SU-DHL-6 (cell line): Measurements from ENCODE around the gene CREB5.

Experiments used
- H2AFZ ChIP-seq: fragments of 200-600 bp; sonication (generic); 2 replicates; pipeline ENCODE4 v1.6.1; 2014; ENCODE audit warnings: low read depth, mild to moderate bottlenecking, moderate library complexity, mixed read lengths, antibody characterized with exemption, low read length; ENCODE audit not compliant: severe bottlenecking
- H3F3A ChIP-seq: fragments of 200-600 bp; shearing (Covaris generic); 2 replicates; pipeline ENCODE4 v1.6.0; 2016; ENCODE audit warnings: antibody characterized with exemption, mild to moderate bottlenecking; ENCODE audit not compliant: insufficient read depth
- H3K27ac ChIP-seq: fragments of 200-600 bp; sonication (generic); 2 replicates; pipeline ENCODE4 v1.5.1; 2016; ENCODE audit warnings: low read depth, mild to moderate bottlenecking, low read length, moderate library complexity, mixed read lengths
- H3K27me3 ChIP-seq: fragments of 200-600 bp; sonication (generic), shearing (Covaris generic); 2 replicates; pipeline ENCODE4 v1.6.0; 2014; ENCODE audit warnings: mild to moderate bottlenecking, low read length
- H3K36me3 ChIP-seq: fragments of 200-600 bp; sonication (generic); 2 replicates; pipeline ENCODE4 v1.6.1; 2014; ENCODE audit warnings: mild to moderate bottlenecking, low read length, mixed read lengths
- H3K4me2 ChIP-seq: fragments of 300-600, 200-600 bp; shearing (Covaris generic), sonication (generic); 2 replicates; pipeline ENCODE4 v1.6.0; 2014; ENCODE audit warnings: low read length, low read depth, mild to moderate bottlenecking; ENCODE audit not compliant: poor library complexity, severe bottlenecking
- H3K4me3 ChIP-seq: fragments of 200-600 bp; sonication (generic); 2 replicates; pipeline ENCODE4 v1.5.1; 2014; ENCODE audit warnings: antibody characterized with exemption, low read length, mild to moderate bottlenecking, mixed read lengths; ENCODE audit not compliant: insufficient read depth, poor library complexity, severe bottlenecking
- H3K79me2 ChIP-seq: fragments of 200-600 bp; sonication (generic); 2 replicates; pipeline ENCODE4 v1.6.1; 2014; ENCODE audit warnings: mild to moderate bottlenecking, low read length, moderate library complexity; ENCODE audit not compliant: insufficient read depth
- H3K9ac ChIP-seq: fragments of 200-600 bp; sonication (generic); 2 replicates; pipeline ENCODE4 v1.7.0; 2014; ENCODE audit warnings: mild to moderate bottlenecking, low read length
- H3K9me2 ChIP-seq: fragments of 200-600 bp; sonication (generic); replicated peaks from 2 replicates; pipeline ENCODE4 v1.6.1; 2014; ENCODE audit warnings: low read length; ENCODE audit not compliant: insufficient read depth
- H3K9me3 ChIP-seq: fragments of 200-600 bp; sonication (generic); 2 replicates; pipeline ENCODE4 v1.6.1; 2014; ENCODE audit warnings: low read length, mixed read lengths; ENCODE audit not compliant: insufficient read depth
- H4K20me1 ChIP-seq: fragments of 200-600 bp; sonication (generic); 2 replicates; pipeline ENCODE4 v1.6.1; 2014; ENCODE audit warnings: low read depth, mild to moderate bottlenecking, antibody characterized with exemption, low read length, moderate library complexity, mixed read lengths
- EZH2phosphoT487 ChIP-seq: fragments of 200-600 bp; sonication (generic), shearing (Covaris generic); conservative IDR thresholded peaks from 2 replicates; pipeline ENCODE4 v1.6.1; 2018; ENCODE audit warnings: mild to moderate bottlenecking, antibody characterized with exemption, low read length, moderate library complexity, mixed read lengths
- TF ChIP-seq, protein P1 (sequence below): fragments of 200-600 bp; sonication (generic); IDR thresholded peaks from one replicate; pipeline ENCODE4 v1.5.1; 2017; ENCODE audit warnings: antibody characterized with exemption, mild to moderate bottlenecking, low read length, moderate library complexity; ENCODE audit not compliant: insufficient read depth, poor library complexity, severe bottlenecking

CREB5 gene

DNA sequence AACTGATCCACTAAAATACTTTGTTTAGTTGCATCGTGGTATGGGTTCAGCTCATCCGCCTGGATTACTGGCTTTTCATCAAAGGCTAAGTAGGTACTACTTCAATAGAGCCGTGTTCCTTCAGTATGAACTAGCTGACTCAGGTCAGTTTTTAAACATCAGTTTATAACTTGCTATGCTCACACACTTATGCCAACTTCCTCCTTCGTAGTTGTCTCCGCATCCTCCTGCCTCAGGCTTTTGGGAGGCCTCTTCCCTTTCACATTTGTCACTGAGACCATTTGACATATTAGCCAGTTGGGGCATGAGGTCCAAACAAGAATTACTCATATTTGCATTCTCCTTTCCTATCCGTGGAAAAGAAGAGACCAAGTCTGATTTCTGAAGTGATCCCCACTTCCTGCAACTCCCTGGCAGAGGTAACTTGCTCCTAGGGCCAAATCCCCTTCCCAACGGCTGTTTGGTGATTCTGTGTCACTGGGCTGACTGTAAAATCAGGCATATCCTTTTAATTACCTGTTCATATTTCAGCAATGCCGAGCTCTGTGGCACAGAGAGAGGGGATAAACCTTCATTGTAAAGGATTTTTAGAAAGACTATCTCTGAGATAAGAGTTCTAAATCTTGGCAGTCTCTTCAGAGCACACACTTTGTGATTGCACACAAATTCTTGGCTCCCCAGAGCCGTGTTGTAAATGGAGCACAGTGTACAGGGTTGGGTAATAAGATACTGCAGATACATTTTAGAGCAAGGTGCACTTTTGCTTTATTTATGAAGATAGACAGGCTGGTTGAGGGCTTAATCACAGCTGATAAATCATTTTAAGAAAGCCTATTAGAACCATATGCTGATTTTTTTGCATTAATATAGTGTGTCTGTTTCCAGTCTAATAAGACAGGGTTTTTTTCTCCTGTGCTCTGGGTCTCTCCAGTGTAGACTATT is 108.0 kb downstream of the CREB5 start:
- Histone ChIP-seq H4K20me1 (no peaks in the 10 kb centered on the region), H3K9me3 (no peaks in the 10 kb centered on the region), H3K36me3 (no peaks in the 10 kb centered on the region), H3K27me3 (no peaks in the 10 kb centered on the region), H3K9ac (no peak overlapping the region), H3F3A (no peaks in the 10 kb centered on the region), H3K79me2 (no peaks in the 10 kb centered on the region), H2AFZ (no peak overlapping the region), H3K4me3 (no peak overlapping the region), H3K27ac (no peak overlapping the region), H3K4me2 (no peak overlapping the region), H3K9me2 (no peaks in the 10 kb centered on the region)
- TF ChIP-seq, protein P1, sequence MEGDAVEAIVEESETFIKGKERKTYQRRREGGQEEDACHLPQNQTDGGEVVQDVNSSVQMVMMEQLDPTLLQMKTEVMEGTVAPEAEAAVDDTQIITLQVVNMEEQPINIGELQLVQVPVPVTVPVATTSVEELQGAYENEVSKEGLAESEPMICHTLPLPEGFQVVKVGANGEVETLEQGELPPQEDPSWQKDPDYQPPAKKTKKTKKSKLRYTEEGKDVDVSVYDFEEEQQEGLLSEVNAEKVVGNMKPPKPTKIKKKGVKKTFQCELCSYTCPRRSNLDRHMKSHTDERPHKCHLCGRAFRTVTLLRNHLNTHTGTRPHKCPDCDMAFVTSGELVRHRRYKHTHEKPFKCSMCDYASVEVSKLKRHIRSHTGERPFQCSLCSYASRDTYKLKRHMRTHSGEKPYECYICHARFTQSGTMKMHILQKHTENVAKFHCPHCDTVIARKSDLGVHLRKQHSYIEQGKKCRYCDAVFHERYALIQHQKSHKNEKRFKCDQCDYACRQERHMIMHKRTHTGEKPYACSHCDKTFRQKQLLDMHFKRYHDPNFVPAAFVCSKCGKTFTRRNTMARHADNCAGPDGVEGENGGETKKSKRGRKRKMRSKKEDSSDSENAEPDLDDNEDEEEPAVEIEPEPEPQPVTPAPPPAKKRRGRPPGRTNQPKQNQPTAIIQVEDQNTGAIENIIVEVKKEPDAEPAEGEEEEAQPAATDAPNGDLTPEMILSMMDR: no peak
- no peak for TF ChIP-seq EZH2phosphoT487

DNA sequence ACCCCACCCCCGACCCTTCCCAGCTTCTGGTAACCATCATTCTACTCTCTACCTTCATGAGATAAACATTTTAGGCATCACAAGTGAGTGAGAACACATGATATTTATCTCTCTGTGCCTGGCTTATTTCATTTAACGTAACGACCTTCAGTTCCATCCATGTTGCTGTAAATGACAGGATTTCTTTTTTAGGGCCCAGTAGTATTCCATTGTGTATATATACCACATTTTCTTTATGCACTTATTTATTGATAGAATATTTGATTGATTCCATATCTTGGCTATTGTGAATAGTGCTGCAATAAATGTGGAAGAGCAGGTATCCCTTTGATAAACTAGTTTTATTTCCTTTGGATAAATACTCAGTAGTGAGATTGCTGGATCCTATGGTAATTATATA is 112.7 kb downstream of the CREB5 start:
- H3K4me3 ChIP-seq: no peak overlapping the region
- no peaks in the 10 kb centered on the region for H3K79me2 ChIP-seq
- H4K20me1 ChIP-seq: no peaks in the 10 kb centered on the region
- H3K36me3 ChIP-seq: no peaks in the 10 kb centered on the region
- no peaks in the 10 kb centered on the region for H3K27me3 ChIP-seq
- H3K4me2 ChIP-seq: no peak overlapping the region
- no peaks in the 10 kb centered on the region for H3F3A ChIP-seq
- no peak overlapping the region for H3K27ac ChIP-seq
- TF ChIP-seq, protein P1: no peak
- no peak for TF ChIP-seq EZH2phosphoT487
- H2AFZ ChIP-seq: no peak overlapping the region
- no peaks in the 10 kb centered on the region for H3K9me3 ChIP-seq
- no peak overlapping the region for H3K9ac ChIP-seq
- no peaks in the 10 kb centered on the region for H3K9me2 ChIP-seq

- no peak overlapping the region for H3K9ac ChIP-seq
- H3K27ac ChIP-seq: no peak overlapping the region
- no peaks in the 10 kb centered on the region for H3K27me3 ChIP-seq
- no peaks in the 10 kb centered on the region for H3K36me3 ChIP-seq
- H2AFZ ChIP-seq: no peak overlapping the region
- H4K20me1 ChIP-seq: no peaks in the 10 kb centered on the region
- H3F3A ChIP-seq: no peaks in the 10 kb centered on the region
- no peak overlapping the region for H3K4me3 ChIP-seq
- TF ChIP-seq, protein P1: no peak
- no peak for TF ChIP-seq EZH2phosphoT487
- H3K79me2 ChIP-seq: no peaks in the 10 kb centered on the region
- H3K9me3 ChIP-seq: no peaks in the 10 kb centered on the region
- no peaks in the 10 kb centered on the region for H3K9me2 ChIP-seq
- no peak overlapping the region for H3K4me2 ChIP-seq
These were observed 116.6 kb downstream of the CREB5 start for GRCh38 chr7:28528899-28529298.
